Measurements from ENCODE around the gene NUB1. TPM values are rescaled to one million over a fixed set of nuclear protein-coding genes. Genes with fewer than 3 reads are reported as not detected.

Gene NUB1
- total RNA-seq, 4 donors from 2014 or later = 40.1 to 48.3 (median 47.5) TPM

DNA sequence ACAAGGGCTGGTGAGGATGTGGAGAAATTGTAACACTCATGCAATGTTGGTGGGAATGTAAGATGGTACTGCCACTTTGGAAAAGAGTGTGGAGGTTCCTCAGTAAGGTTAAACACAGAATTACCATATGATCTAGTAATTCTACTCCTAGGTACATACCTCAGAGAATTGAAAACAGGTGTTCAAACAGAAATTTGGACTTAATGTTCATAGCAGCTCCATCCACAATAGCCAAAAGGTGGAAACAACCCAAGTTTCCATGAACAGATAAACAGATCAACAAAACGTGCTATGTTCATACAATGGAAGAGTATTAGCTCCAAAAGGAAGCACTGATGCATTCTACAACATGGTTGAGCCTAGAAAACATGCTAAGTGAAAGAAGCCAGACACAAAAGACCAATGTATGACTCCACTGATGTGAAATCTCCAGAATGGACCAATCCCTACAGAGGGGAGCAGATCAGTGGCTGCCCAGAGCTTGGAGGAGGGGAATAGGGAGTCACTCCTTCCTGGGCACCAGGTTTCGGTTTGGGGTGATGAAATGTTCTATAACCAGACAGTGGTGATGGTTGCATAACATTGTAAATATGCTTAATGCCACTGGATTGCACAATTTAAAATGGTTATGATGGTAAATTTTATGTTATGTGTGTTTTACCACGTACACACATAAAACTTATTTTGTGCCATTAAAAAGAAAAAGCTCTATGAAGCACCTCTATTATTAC, 73.9 kb downstream of the NUB1 start:
- TF ChIP-seq, protein P1, sequence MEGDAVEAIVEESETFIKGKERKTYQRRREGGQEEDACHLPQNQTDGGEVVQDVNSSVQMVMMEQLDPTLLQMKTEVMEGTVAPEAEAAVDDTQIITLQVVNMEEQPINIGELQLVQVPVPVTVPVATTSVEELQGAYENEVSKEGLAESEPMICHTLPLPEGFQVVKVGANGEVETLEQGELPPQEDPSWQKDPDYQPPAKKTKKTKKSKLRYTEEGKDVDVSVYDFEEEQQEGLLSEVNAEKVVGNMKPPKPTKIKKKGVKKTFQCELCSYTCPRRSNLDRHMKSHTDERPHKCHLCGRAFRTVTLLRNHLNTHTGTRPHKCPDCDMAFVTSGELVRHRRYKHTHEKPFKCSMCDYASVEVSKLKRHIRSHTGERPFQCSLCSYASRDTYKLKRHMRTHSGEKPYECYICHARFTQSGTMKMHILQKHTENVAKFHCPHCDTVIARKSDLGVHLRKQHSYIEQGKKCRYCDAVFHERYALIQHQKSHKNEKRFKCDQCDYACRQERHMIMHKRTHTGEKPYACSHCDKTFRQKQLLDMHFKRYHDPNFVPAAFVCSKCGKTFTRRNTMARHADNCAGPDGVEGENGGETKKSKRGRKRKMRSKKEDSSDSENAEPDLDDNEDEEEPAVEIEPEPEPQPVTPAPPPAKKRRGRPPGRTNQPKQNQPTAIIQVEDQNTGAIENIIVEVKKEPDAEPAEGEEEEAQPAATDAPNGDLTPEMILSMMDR (IDR thresholded peaks at IDR 0.05) = no peak
- TF ChIP-seq POLR2A (IDR thresholded peaks at IDR 0.05) = no peak
- 57 to 66% methylated on average over 3 of the region's 3 CpGs for WGBS, 2 donors
- intact Hi-C loops (cut with DNase I; ENCODE audit: low total_unique reads) = no loop called here
- DNase-seq (ENCODE audit: low spot score in 2 of 2) = no peak
- no peak overlapping the region for H3K4me3 ChIP-seq (ENCODE audit: low read depth, poor library complexity, severe bottlenecking)

DNA sequence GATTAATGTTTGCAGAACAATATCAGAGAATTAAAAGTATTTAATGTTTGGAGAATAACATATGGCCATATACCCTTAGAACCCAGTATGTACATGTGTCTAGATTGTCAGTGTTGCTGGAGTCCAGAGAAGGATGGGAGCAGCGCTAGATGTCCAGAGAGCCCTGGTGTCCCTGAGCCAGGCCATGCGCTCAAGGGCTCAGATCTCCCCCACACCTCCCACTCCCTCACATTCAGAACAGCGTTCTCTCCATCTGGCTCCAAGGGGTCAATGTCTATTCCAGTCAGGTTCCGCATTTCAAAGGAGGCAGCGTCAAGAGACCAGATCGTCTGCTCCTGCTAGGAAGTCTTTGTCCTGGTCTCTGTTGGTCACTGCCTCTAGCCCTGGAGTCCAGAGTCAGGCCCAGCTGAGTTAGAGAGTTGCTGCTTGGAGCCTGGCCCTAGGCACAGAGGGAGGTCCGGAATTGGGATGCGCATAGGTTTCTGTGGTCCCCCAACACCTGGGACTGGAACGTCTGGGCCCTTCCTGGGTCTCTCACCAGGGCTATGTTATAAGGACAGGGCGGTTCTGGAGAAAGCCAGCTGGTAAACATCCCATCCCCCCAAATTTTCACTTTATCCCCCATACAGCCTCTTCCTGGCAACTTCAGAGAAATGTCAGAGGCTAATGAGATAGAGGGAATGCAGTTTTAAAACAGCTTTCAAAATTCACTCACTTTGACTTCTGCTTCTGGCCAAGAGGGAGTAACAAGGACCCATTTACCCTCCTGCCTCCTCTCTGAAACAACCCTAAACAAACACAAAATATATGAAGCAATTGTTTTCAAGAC, 74.7 kb downstream of the NUB1 start:
- no peak for TF ChIP-seq POLR2A (IDR thresholded peaks at IDR 0.05)
- DNase-seq (ENCODE audit: low spot score in 2 of 2) = no peak
- intact Hi-C loops (cut with DNase I; ENCODE audit: low total_unique reads) = no loop called here
- H3K4me3 ChIP-seq (ENCODE audit: low read depth, poor library complexity, severe bottlenecking) = no peak overlapping the region
- WGBS, 2 donors = 70 to 79% methylated on average over 10 of the region's 10 CpGs

DNA sequence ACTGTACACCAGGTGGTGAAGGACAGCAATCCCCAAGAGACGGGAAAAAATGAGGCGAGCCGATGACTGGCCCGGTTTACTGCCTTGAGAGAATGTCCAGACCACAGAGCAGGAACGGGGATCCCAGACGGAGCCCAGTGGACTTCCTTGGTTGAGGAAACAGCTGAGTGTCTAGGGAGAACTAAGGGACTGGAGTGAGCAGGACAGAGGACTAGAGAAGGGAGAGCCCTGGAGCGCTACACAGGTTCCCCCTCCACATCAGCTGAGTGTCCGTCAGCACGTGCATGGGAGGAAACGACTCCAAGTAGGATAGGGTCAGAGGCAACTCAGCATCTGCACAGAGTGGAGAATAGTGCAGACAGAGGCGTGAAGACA, 75.3 kb downstream of the NUB1 start:
- 59 to 65% methylated on average over 11 of the region's 11 CpGs for WGBS, 2 donors
- H3K4me3 ChIP-seq (ENCODE audit: low read depth, poor library complexity, severe bottlenecking) = no peak overlapping the region
- DNase-seq (ENCODE audit: low spot score in 2 of 2) = no peak
- no peak for TF ChIP-seq POLR2A (IDR thresholded peaks at IDR 0.05)
- TF ChIP-seq, protein P1 (IDR thresholded peaks at IDR 0.05) = no peak
- intact Hi-C loops (cut with DNase I; ENCODE audit: low total_unique reads) = no loop called here

DNA sequence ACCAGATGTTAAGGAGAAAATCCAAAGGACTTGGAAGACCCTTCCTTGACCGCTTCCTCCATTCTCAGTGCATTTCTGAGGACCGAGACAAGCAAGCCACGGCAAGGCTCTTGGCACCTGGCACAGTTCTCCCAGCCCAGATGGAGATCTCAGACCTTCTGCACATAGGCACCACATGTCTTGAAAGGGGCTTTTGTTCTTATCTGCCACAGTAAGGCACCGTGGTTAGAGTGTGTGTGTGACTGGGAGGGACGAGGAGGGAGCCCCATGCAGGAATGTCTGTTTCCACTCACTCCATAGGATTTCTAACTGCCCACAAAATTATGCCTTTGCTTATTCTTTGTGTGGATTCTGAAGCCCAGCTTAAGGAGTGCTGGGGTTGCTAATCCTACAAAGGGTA, 78.5 kb downstream of the NUB1 start:
- WGBS, 2 donors = 63 to 70% methylated on average over 5 of the region's 5 CpGs

DNA sequence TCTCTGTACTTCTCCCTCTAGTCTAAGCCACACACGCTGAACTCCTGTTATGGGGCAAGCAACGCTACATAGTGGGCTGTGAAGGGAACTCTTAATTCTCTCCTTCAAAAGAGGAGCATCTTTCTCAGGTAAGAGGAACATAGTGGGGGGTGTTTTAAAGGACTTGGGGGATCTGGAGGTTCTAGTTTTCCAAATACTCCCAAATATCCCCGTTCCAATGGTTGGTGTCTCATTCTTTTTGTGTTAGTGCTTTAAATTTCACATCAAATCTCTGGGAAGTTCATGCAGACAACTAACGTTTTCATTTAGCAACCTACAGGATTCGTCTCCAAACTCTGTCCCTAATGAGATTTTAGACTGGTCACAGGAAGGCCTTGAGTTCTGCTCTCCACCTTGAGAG, 80.6 kb downstream of the NUB1 start:
- WGBS, 2 donors = 84 to 93% methylated on average over 5 of the region's 5 CpGs
- intact Hi-C loops (cut with DNase I; ENCODE audit: low total_unique reads) = no loop called here
- TF ChIP-seq, protein P1 (IDR thresholded peaks at IDR 0.05) = no peak
- no peak for TF ChIP-seq POLR2A (IDR thresholded peaks at IDR 0.05)

More for the DNA sequence above, 78.5 kb downstream of the NUB1 start:
- TF ChIP-seq, protein P1 (IDR thresholded peaks at IDR 0.05) = no peak
- no peak for TF ChIP-seq POLR2A (IDR thresholded peaks at IDR 0.05)
- H3K4me3 ChIP-seq (ENCODE audit: low read depth, poor library complexity, severe bottlenecking) = no peak overlapping the region
- intact Hi-C loops (cut with DNase I; ENCODE audit: low total_unique reads) = no loop called here
- DNase-seq (ENCODE audit: low spot score in 2 of 2) = no peak

DNA sequence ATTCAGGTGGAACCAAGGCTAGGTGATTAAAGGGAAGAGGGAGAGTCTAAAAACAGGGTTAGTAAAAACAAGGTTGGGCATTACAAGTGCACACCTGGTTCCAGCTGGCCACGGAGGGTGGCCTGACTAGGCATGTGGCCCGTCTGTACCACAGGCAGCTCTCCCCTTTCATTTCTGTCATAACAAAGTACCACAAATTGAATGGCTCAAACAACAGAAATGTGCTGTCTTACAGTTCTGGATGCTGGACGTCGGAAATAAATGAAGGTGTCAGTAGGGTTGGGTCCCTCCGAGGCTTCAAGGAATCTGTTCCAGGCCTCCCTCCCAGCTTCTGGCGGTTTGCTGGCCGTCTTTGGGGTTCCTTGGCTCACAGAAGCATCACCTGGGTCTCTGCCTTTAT, 81.6 kb downstream of the NUB1 start:
- no peak for DNase-seq (ENCODE audit: low spot score in 2 of 2)
- intact Hi-C loops (cut with DNase I; ENCODE audit: low total_unique reads) = no loop called here
- 72 to 81% methylated on average over 7 of the region's 7 CpGs for WGBS, 2 donors
- no peak overlapping the region for H3K4me3 ChIP-seq (ENCODE audit: low read depth, poor library complexity, severe bottlenecking)
- no peak for TF ChIP-seq POLR2A (IDR thresholded peaks at IDR 0.05)
- TF ChIP-seq, protein P1 (IDR thresholded peaks at IDR 0.05) = no peak

More for the DNA sequence above, 80.6 kb downstream of the NUB1 start:
- no peak overlapping the region for H3K4me3 ChIP-seq (ENCODE audit: low read depth, poor library complexity, severe bottlenecking)
- no peak for DNase-seq (ENCODE audit: low spot score in 2 of 2)
